Measurements from ENCODE around the gene GASK1B. TPM values are rescaled to one million over a fixed set of nuclear protein-coding genes. Genes with fewer than 3 reads are reported as not detected.

Gene GASK1B
- total and polyA plus RNA-seq, 2 of the 4 experiments (the other 2 are of a cell fraction) = 4.1 to 5.4 TPM

- Histone ChIP-seq H2BK15ac (ENCODE audit: low read depth, low read length) (no peak overlapping the region), H2BK20ac (ENCODE audit: low read depth, low read length) (no peak overlapping the region), H3K18ac (ENCODE audit: low read depth, low read length) (no peak overlapping the region), H3K14ac (replicated peaks; ENCODE audit: low read depth, low read length) (no peak overlapping the region), H3K9me3 (ENCODE audit: control insufficient read depth, insufficient read depth, low read length) (no peaks in the 10 kb centered on the region), H3K4me1 (ENCODE audit: control insufficient read depth, insufficient read depth, low read length) (no peaks in the 10 kb centered on the region), H3K23ac (ENCODE audit: low read depth, low read length) (no peak overlapping the region), H3K56ac (ENCODE audit: extremely low read depth, insufficient read depth, low read length) (no peak overlapping the region), H3K9ac (ENCODE audit: low read depth, low read length) (no peak overlapping the region), H2AK9ac (replicated peaks; ENCODE audit: low read depth, low read length, poor library complexity) (no peak overlapping the region), H2AK5ac (ENCODE audit: low read depth, low read length) (no peak overlapping the region), H2BK5ac (ENCODE audit: low read depth, low read length, poor library complexity, severe bottlenecking) (no peak overlapping the region), H3K4ac (ENCODE audit: low read depth, low read length) (no peak overlapping the region), H3K27ac (ENCODE audit: insufficient read depth, low read length) (no peak overlapping the region), H3K4me2 (ENCODE audit: low read depth, low read length) (no peak overlapping the region), H2AFZ (replicated peaks; ENCODE audit: low read length, poor library complexity) (no peak overlapping the region), H4K20me1 (ENCODE audit: insufficient read depth, low read length) (no peaks in the 10 kb centered on the region), H3K9me1 (ENCODE audit: insufficient read depth, low read length) (no peaks in the 10 kb centered on the region), H3K36me3 (ENCODE audit: control insufficient read depth, insufficient read depth, low read length) (no peaks in the 10 kb centered on the region), H3K4me3 (ENCODE audit: insufficient read depth, low read depth, low read length) (no peak overlapping the region), H4K8ac (ENCODE audit: low read depth in 2 of 2, low read length in 2 of 2) (no peak overlapping the region), H3K79me1 (ENCODE audit: low read depth in 1 of 2, low read length in 2 of 2) (no peaks in the 10 kb centered on the region), H3K27me3 (ENCODE audit: control insufficient read depth, insufficient read depth, low read length) (peaks cover 3% of the 10 kb centered on the region; the same call in 1 of the 2 replicates), H4K91ac (ENCODE audit: insufficient read depth, low read depth, low read length) (no peak overlapping the region), H4K5ac (ENCODE audit: low read depth, low read length) (no peak overlapping the region), H2BK120ac (ENCODE audit: low read depth, low read length) (no peak overlapping the region)
- in situ Hi-C loops (cut with MboI; ENCODE audit: low sequenced_read_pairs) = no loop called here
- TF ChIP-seq RFX5 (IDR thresholded peaks at IDR 0.05; ENCODE audit: low read depth, low read length) = no peak
- no peak for TF ChIP-seq CEBPB (IDR thresholded peaks at IDR 0.05; ENCODE audit: low read depth, low read length)
- no peak for TF ChIP-seq USF2 (IDR thresholded peaks at IDR 0.05; ENCODE audit: low read depth, low read length)
- no peak for TF ChIP-seq CHD1 (IDR thresholded peaks at IDR 0.05; ENCODE audit: low read depth, low read length)
- no peak for TF ChIP-seq ELK1 (IDR thresholded peaks at IDR 0.05; ENCODE audit: borderline replicate concordance, low read depth, low read length)
- no peak for TF ChIP-seq MXI1 (IDR thresholded peaks at IDR 0.05; ENCODE audit: borderline replicate concordance, low read depth, low read length)
- TF ChIP-seq NFE2L2 (IDR thresholded peaks at IDR 0.05; ENCODE audit: low read depth, low read length) = no peak
- no peak for TF ChIP-seq FOS (IDR thresholded peaks at IDR 0.05; ENCODE audit: low read depth, low read length)
- TF ChIP-seq RCOR1 (IDR thresholded peaks at IDR 0.05; ENCODE audit: insufficient replicate concordance, low read length) = no peak
- TF ChIP-seq MAFK (IDR thresholded peaks at IDR 0.05; ENCODE audit: low read depth, low read length) = no peak
- no peak for TF ChIP-seq BHLHE40 (IDR thresholded peaks at IDR 0.05; ENCODE audit: low read depth, low read length)
- TF ChIP-seq MAZ (IDR thresholded peaks at IDR 0.05; ENCODE audit: borderline replicate concordance, low read depth, low read length) = no peak
- TF ChIP-seq POLR2A (IDR thresholded peaks at IDR 0.05; ENCODE audit: low read depth, low read length) = no peak
- no peak for TF ChIP-seq SMC3 (IDR thresholded peaks at IDR 0.05; ENCODE audit: low read depth, low read length)
- TF ChIP-seq RAD21 (IDR thresholded peaks at IDR 0.05; ENCODE audit: low read length) = no peak
- no peak for TF ChIP-seq CTCF (conservative IDR thresholded peaks at IDR 0.05; ENCODE audit: low read depth, low read length)
- ATAC-seq (ENCODE audit: low read depth) = no peak
- no TSS peak for BruUV-seq (replicated peaks)
- dilution Hi-C loops (cut with HindIII; ENCODE audit: low sequenced_read_pairs, unreplicated experiment) = no loop called here
- no CpG with 5 or more reads among the region's 2 CpGs for WGBS, 2 experiments (ENCODE audit: extremely low coverage in 2 of 2, insufficient read length in 1 of 2)
- POLR2A ChIA-PET (ENCODE audit: unreplicated experiment) = no interaction called here
- intact Hi-C loops (cut with micrococcal nuclease) = no loop called here
- DNase-seq = no peak
- CTCF ChIA-PET = no interaction called here
Observed at GRCh38 chr4:158203436-158203835, 30.6 kb upstream of the GASK1B start.
